ENCODE data around the gene SH3BP2.
"Not testable (repeated sequence)": the region's sequence is repeated elsewhere in the genome, so short reads cannot be mapped to it uniquely, and the experiment has no call there.

SH3BP2 gene

GRCh38 chr4:2792711-2793585, at the start of gene SH3BP2:
SH3BP2 (plus strand) TSS chr4:2793085; CDS start chr4:2820618, 27,533 bp downstream.
- no peak for DNase-seq

- DNase-seq: no peak
These were observed 49.1 kb upstream of the SH3BP2 start for GRCh38 chr4:2743518-2744445.

- DNase-seq: no peak
These were observed 48.2 kb upstream of the SH3BP2 start for GRCh38 chr4:2744576-2745270.

GRCh38 chr4:2745516-2745915, 47.4 kb upstream of the SH3BP2 start:
- DNase-seq: no peak

- no peak for DNase-seq
These were observed 46.7 kb upstream of the SH3BP2 start for GRCh38 chr4:2745981-2746806.

- DNase-seq: no peak
These were observed 45.8 kb upstream of the SH3BP2 start for GRCh38 chr4:2746891-2747695.

GRCh38 chr4:2750719-2751605, 41.9 kb upstream of the SH3BP2 start:
- no peak for DNase-seq

- no peak for DNase-seq
These were observed 39.4 kb upstream of the SH3BP2 start for GRCh38 chr4:2753436-2753835.

GRCh38 chr4:2754848-2755819, 37.8 kb upstream of the SH3BP2 start:
- DNase-seq: no peak

GRCh38 chr4:2755821-2756690, 36.8 kb upstream of the SH3BP2 start, which contains the start of gene TNIP2:
TNIP2 (minus strand) TSS chr4:2756336; CDS start chr4:2756289, 47 bp downstream.
- peak; percentile 22 for DNase-seq

GRCh38 chr4:2756691-2757350, 36.1 kb upstream of the SH3BP2 start:
- DNase-seq: no peak

GRCh38 chr4:2757426-2757825, 35.5 kb upstream of the SH3BP2 start:
- DNase-seq: no peak

- DNase-seq: no peak
These were observed 31.6 kb upstream of the SH3BP2 start for GRCh38 chr4:2761035-2761923.

- DNase-seq: no peak
These were observed 30.8 kb upstream of the SH3BP2 start for GRCh38 chr4:2762048-2762447.

GRCh38 chr4:2762486-2763370, 30.2 kb upstream of the SH3BP2 start:
- not testable (repeated sequence) for DNase-seq

Measured in DMS79 treated with DMSO at 0.1 percent for 48 hours (cell line).